ENCODE data around the gene CCDC187. TPM values are rescaled to one million over a fixed set of nuclear protein-coding genes. Genes with fewer than 3 reads are reported as not detected.

Gene CCDC187
- total and polyA plus RNA-seq, 4 donors = 2.0 to 16.8 (median 6.8) TPM

DNA sequence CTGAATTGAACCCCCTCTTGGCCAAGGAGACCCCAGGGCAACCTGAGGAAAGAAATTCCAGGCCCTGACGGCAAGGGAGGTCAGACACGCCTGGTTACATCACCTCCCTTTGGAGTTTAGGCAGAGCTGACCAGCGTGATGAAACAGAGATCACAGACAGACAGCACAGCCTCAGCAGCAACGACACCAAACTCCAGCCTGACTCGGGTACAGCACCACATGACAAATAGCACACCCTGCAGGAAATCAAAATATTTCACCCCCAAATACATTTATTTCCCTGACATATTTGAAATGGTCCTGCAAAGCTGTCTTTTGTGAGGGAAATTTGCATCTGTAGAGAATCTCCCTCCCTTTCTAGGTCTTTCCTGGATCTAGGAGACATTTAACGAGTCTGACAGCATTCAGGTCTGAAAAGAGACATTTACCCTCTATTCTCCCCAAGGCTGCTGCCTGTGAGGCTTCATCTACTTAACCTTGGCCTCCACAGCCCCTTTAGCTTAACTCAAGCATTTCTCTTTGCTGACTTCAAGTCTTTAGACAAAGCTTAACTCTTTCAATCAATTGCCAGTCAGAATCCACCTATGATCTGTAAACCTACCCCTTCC is 60.9 kb downstream of the CCDC187 start:
- ATAC-seq (ENCODE audit: insufficient read depth, low FRiP score) (no peak), DNase-seq (no peak)
- H3K36me3 ChIP-seq (ENCODE audit: control insufficient read depth in 4 of 4, insufficient read depth in 4 of 4, low read length in 4 of 4) = no peaks in the 10 kb centered on the region
- H3K27ac ChIP-seq (ENCODE audit: low read depth in 1 of 2, low read length in 1 of 2) = no peak overlapping the region
- peaks cover 6 to 17% (median 13%) of the 10 kb centered on the region in 5 donors for H3K4me1 ChIP-seq (ENCODE audit: control insufficient read depth in 5 of 5, insufficient read depth in 5 of 5, low read length in 5 of 5)
- no peak overlapping the region for H3K4me3 ChIP-seq
- no peak overlapping the region for H3K9ac ChIP-seq (ENCODE audit: insufficient read depth in 1 of 2, low read length in 2 of 2)
- H3K27me3 ChIP-seq (ENCODE audit: control insufficient read depth in 3 of 3, insufficient read depth in 3 of 3, low read length in 2 of 3) = peaks cover 0 to 2% (median 0%) of the 10 kb centered on the region in 3 donors
- WGBS, 2 donors = 72 to 78% methylated on average over 6 of the region's 6 CpGs
- TF ChIP-seq, protein P1, sequence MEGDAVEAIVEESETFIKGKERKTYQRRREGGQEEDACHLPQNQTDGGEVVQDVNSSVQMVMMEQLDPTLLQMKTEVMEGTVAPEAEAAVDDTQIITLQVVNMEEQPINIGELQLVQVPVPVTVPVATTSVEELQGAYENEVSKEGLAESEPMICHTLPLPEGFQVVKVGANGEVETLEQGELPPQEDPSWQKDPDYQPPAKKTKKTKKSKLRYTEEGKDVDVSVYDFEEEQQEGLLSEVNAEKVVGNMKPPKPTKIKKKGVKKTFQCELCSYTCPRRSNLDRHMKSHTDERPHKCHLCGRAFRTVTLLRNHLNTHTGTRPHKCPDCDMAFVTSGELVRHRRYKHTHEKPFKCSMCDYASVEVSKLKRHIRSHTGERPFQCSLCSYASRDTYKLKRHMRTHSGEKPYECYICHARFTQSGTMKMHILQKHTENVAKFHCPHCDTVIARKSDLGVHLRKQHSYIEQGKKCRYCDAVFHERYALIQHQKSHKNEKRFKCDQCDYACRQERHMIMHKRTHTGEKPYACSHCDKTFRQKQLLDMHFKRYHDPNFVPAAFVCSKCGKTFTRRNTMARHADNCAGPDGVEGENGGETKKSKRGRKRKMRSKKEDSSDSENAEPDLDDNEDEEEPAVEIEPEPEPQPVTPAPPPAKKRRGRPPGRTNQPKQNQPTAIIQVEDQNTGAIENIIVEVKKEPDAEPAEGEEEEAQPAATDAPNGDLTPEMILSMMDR (IDR thresholded peaks at IDR 0.05; ENCODE audit: control extremely low read depth, extremely low read depth) = no peak
- no peaks in the 10 kb centered on the region for H3K9me3 ChIP-seq (ENCODE audit: control insufficient read depth in 4 of 4, insufficient read depth in 3 of 4, low read length in 3 of 4)

DNA sequence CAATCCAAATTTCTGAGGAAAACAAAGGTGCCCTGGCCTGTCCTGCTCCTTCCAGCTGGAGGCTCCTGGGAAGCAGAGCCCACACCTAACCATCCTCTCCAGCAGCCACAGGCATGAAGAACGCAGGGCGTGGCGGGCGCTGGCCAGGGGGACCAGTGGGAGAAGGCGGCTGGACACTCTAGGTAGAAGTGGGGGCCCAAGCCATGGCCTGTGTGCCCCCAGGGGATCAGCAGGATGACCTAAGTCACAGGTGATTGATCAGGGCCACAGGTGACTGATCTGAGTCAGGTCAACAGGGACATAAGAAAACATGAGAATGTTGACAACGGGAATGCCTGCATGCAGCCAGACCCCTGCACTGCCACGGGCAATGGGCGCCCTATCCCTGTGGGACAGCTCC is 61.6 kb downstream of the CCDC187 start:
- Histone ChIP-seq H3K27ac (ENCODE audit: low read depth in 1 of 2, low read length in 1 of 2) (no peak overlapping the region), H3K4me3 (no peak overlapping the region), H3K36me3 (ENCODE audit: control insufficient read depth in 4 of 4, insufficient read depth in 4 of 4, low read length in 4 of 4) (no peaks in the 10 kb centered on the region), H3K9ac (ENCODE audit: insufficient read depth in 1 of 2, low read length in 2 of 2) (no peak overlapping the region), H3K9me3 (ENCODE audit: control insufficient read depth in 4 of 4, insufficient read depth in 3 of 4, low read length in 3 of 4) (no peaks in the 10 kb centered on the region), H3K4me1 (ENCODE audit: control insufficient read depth in 5 of 5, insufficient read depth in 5 of 5, low read length in 5 of 5) (peaks cover 6 to 17% (median 13%) of the 10 kb centered on the region in 5 donors), H3K27me3 (ENCODE audit: control insufficient read depth in 3 of 3, insufficient read depth in 3 of 3, low read length in 2 of 3) (no peaks in the 10 kb centered on the region)
- 90 to 94% methylated on average over 8 of the region's 8 CpGs for WGBS, 2 donors
- no peak for DNase-seq
- TF ChIP-seq, protein P1 (IDR thresholded peaks at IDR 0.05; ENCODE audit: control extremely low read depth, extremely low read depth) = no peak
- ATAC-seq (ENCODE audit: insufficient read depth, low FRiP score) = no peak

DNA sequence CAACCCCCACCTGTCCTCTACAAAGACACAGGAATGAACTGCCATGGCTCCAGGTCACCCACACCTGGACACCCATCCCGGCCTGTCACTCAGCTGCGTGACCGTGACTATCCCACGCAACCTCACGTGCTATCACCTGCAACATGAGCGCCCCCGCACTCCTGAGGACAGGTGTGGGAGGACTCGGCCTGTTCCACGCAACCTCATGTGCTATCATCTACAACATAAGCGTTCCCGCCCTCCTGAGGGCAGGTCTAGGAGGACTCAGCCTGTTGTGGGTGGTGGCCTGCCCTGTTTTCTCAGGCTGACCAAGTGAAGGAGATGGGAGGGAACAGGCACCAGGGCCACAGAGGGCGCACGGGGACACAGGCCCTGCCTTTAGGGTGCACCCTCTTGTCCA is 62.4 kb downstream of the CCDC187 start:
- WGBS, 2 donors = 96 to 97% methylated on average over 13 of the region's 13 CpGs
- no peak overlapping the region for H3K27ac ChIP-seq (ENCODE audit: low read depth in 1 of 2, low read length in 1 of 2)

More for the DNA sequence above, 62.4 kb downstream of the CCDC187 start:
- TF ChIP-seq, protein P1 (IDR thresholded peaks at IDR 0.05; ENCODE audit: control extremely low read depth, extremely low read depth) = no peak
- Histone ChIP-seq H3K9me3 (ENCODE audit: control insufficient read depth in 4 of 4, insufficient read depth in 3 of 4, low read length in 3 of 4) (no peaks in the 10 kb centered on the region), H3K27me3 (ENCODE audit: control insufficient read depth in 3 of 3, insufficient read depth in 3 of 3, low read length in 2 of 3) (no peaks in the 10 kb centered on the region), H3K9ac (ENCODE audit: insufficient read depth in 1 of 2, low read length in 2 of 2) (no peak overlapping the region), H3K4me1 (ENCODE audit: control insufficient read depth in 5 of 5, insufficient read depth in 5 of 5, low read length in 5 of 5) (peaks cover 6 to 17% (median 13%) of the 10 kb centered on the region in 5 donors), H3K4me3 (no peak overlapping the region), H3K36me3 (ENCODE audit: control insufficient read depth in 4 of 4, insufficient read depth in 4 of 4, low read length in 4 of 4) (peaks cover 0 to 4% (median 1%) of the 10 kb centered on the region in 4 donors)
- DNase-seq = no peak
- ATAC-seq (ENCODE audit: insufficient read depth, low FRiP score) = no peak
